SK-N-SH treated with all-trans-retinoic acid at 6 μM for 48 hours (cell line): ENCODE measurements around the gene EIF5AL1.

Experiments
- ARNTL ChIP-seq: fragments of 450-650 bp; formaldehyde crosslinking; IDR thresholded peaks from 2 replicates; pipeline ENCODE4 v1.5.0; 2020; ENCODE audit warnings: low read depth, mild to moderate bottlenecking, moderate library complexity, borderline replicate concordance
- ZC3H10 ChIP-seq: fragments of 250-450 bp; sonication (Bioruptor Pico); IDR thresholded peaks from 2 replicates; pipeline ENCODE4 v1.5.1; 2021; ENCODE audit warnings: mild to moderate bottlenecking, moderate library complexity
- TF ChIP-seq, protein P1 (sequence below): fragments of 250-450 bp; sonication (Bioruptor Pico); IDR thresholded peaks from 2 replicates; pipeline ENCODE4 v1.8.0; 2020; ENCODE audit warnings: mild to moderate bottlenecking, moderate library complexity, borderline replicate concordance

GRCh38 chr10:79507440-79508167 is 4.7 kb upstream of the EIF5AL1 start:
- TF ChIP-seq, protein P1, sequence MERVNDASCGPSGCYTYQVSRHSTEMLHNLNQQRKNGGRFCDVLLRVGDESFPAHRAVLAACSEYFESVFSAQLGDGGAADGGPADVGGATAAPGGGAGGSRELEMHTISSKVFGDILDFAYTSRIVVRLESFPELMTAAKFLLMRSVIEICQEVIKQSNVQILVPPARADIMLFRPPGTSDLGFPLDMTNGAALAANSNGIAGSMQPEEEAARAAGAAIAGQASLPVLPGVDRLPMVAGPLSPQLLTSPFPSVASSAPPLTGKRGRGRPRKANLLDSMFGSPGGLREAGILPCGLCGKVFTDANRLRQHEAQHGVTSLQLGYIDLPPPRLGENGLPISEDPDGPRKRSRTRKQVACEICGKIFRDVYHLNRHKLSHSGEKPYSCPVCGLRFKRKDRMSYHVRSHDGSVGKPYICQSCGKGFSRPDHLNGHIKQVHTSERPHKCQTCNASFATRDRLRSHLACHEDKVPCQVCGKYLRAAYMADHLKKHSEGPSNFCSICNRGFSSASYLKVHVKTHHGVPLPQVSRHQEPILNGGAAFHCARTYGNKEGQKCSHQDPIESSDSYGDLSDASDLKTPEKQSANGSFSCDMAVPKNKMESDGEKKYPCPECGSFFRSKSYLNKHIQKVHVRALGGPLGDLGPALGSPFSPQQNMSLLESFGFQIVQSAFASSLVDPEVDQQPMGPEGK (CRISPR knock-in tag), result no peak
- TF ChIP-seq ZC3H10 (no peak), ARNTL (CRISPR knock-in tag) (no peak)
